Memory B cell (primary cell): ENCODE data around the gene FASN.
A peak's percentile ranks its signal among the peaks of the same experiment; 100 is the strongest.

ENCODE experiments used
- ATAC-seq: fragments of 150-1000 bp; cut with Tn5 transposase; 2 replicates; pipeline ENCODE4 v1.10.0; 2021; ENCODE audit warnings: low read depth, mild to moderate bottlenecking, moderate library complexity
- DNase-seq, 2 donors: peaks; one replicate each; pipeline ENCODE4 v3.0.0; 2022; ENCODE audit warnings: low spot score in 2 of 2
- H3K27ac Mint-ChIP-seq: one replicate; pipeline ENCODE4 v1.8.0; 2022; ENCODE audit warnings: mild to moderate bottlenecking, moderate library complexity, mixed read lengths
- H3K27me3 Mint-ChIP-seq: one replicate; pipeline ENCODE4 v1.8.0; 2022; ENCODE audit warnings: mixed read lengths
- H3K36me3 Mint-ChIP-seq: one replicate; pipeline ENCODE4 v1.8.0; 2022; ENCODE audit warnings: mild to moderate bottlenecking, mixed read lengths
- H3K4me1 Mint-ChIP-seq: one replicate; pipeline ENCODE4 v1.8.0; 2022; ENCODE audit warnings: mixed read lengths
- H3K4me3 Mint-ChIP-seq: one replicate; pipeline ENCODE4 v1.8.0; 2022; ENCODE audit warnings: mild to moderate bottlenecking, moderate library complexity, mixed read lengths
- H3K9me3 Mint-ChIP-seq: one replicate; pipeline ENCODE4 v1.8.0; 2022; ENCODE audit warnings: mixed read lengths

The FASN gene

DNA sequence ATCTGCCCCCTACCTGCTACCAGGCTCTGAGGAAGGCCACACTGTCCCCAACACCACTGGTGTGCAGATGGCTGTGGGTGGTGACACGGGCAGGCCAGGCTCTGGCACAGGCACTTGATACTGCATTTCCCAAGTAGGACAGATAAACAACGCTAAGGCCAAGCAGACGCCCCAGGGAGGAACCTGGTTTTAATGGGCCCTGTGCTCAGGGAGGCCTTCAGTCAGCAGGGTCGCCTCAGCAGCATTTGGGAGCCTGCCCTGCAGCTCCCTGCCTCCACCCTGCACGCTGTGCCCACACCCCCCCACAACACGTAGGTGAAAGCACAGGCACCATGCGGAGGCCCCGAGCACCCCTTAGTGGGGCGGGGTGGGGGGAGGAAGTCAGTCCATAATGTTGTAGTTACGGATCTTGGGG is 3.3 kb upstream of the FASN start:
- no peak for DNase-seq
- Mint-ChIP-seq H3K4me1 (peaks cover 10% of the 10 kb centered on the region), H3K27ac (no peak overlapping the region), H3K4me3 (no peak overlapping the region), H3K9me3 (no peaks in the 10 kb centered on the region), H3K36me3 (no peaks in the 10 kb centered on the region), H3K27me3 (no peaks in the 10 kb centered on the region)
- ATAC-seq, result no peak

DNA sequence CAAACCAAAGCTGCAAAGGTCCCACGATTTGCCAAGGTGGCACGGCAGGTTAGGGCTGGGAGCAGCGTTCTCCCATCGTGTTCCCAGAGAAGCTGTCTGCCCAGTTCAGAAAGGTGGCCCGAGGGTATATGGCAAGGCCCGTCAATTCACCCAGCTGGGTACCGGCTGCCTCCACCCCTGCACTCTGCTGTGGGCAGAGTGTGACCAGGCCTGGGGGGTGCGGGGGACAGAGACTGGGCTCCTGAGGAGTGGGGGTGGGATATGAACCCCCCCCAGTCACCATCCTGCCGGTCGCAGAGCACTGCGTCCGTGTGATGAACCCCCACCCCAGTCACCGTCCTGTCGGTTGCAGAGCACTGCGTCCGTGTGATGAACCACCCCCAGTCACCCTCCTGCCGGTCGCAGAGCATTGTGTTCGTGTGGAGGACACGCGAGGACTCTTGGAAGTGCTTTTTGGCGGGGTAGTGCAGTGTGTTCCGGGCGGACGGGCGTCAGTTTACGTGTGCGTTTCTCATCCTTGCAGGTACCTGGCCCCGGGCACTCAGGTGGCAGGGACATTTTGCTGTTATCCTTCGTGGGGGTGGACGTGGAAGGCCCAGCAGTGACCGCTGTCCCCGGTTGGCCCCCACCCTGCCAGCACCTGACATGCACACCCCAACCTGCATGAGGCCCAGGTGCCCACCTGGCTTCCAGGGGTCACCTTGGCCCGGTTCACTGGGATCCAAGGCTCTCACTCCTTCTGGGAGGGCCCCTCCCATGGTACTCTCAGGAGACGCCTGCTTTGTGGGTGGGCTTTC is 2.7 kb upstream of the FASN start:
- no peaks in the 10 kb centered on the region for H3K27me3 Mint-ChIP-seq
- no peak overlapping the region for H3K27ac Mint-ChIP-seq
- peaks cover 6% of the 10 kb centered on the region for H3K4me1 Mint-ChIP-seq
- H3K9me3 Mint-ChIP-seq, result no peaks in the 10 kb centered on the region
- no peaks in the 10 kb centered on the region for H3K36me3 Mint-ChIP-seq
- DNase-seq (no peak), ATAC-seq (no peak)
- no peak overlapping the region for H3K4me3 Mint-ChIP-seq

GRCh38 chr17:82098939-82099763 is 1.1 kb upstream of the FASN start:
- H3K4me1 Mint-ChIP-seq, result peaks cover 6% of the 10 kb centered on the region
- DNase-seq (peak in 1 of 2 donors; percentile 54), ATAC-seq (peak; percentile 2)
- H3K27ac Mint-ChIP-seq, result peak overlapping the region; percentile 95
- H3K27me3 Mint-ChIP-seq, result no peaks in the 10 kb centered on the region
- no peaks in the 10 kb centered on the region for H3K9me3 Mint-ChIP-seq
- no peaks in the 10 kb centered on the region for H3K36me3 Mint-ChIP-seq
- H3K4me3 Mint-ChIP-seq, result peak overlapping the region; percentile 87

- H3K4me3 Mint-ChIP-seq, result peak overlapping the region; percentile 80
- peaks cover 4% of the 10 kb centered on the region for H3K36me3 Mint-ChIP-seq
- H3K27ac Mint-ChIP-seq, result no peak overlapping the region
- no peaks in the 10 kb centered on the region for H3K27me3 Mint-ChIP-seq
- peaks cover 6% of the 10 kb centered on the region for H3K4me1 Mint-ChIP-seq
- no peak for DNase-seq
- ATAC-seq, result peak; percentile 0
- no peaks in the 10 kb centered on the region for H3K9me3 Mint-ChIP-seq
Observed at GRCh38 chr17:82097919-82098168, 192 bp downstream of the FASN start.

GRCh38 chr17:82097184-82097918 is 685 bp downstream of the FASN start:
- Mint-ChIP-seq H3K27me3 (no peaks in the 10 kb centered on the region), H3K36me3 (peaks cover 4% of the 10 kb centered on the region), H3K4me3 (peak overlapping the region; percentile 80), H3K4me1 (peaks cover 6% of the 10 kb centered on the region), H3K27ac (no peak overlapping the region), H3K9me3 (no peaks in the 10 kb centered on the region)
- no peak for ATAC-seq
- DNase-seq, result no peak

DNA sequence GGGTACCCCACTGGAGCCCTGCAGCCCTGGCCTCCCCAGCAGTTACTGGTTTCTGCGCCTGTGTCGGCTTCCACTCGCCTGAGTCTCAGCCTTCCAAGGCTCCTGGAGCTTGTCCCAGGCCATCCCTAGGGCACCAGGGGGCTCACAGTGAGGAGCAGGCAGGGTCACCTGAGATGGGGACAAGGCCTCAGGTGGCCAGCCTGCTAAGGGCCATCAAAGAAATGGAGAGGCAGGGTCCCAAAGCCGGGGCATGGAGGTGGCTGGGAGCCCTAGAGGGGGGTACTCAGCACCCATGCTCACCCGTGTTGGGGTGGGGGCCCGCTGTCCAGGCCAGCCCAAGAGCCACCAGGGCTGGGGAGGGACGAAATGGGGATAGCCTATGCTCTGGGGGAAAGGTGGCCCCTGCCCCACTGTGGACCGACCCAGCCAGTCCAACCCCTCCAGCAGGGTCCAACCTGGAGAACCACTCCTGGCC is 1.3 kb downstream of the FASN start:
- Mint-ChIP-seq H3K4me3 (peak overlapping the region; percentile 62), H3K27me3 (no peaks in the 10 kb centered on the region), H3K9me3 (no peaks in the 10 kb centered on the region), H3K36me3 (peaks cover 4% of the 10 kb centered on the region), H3K27ac (no peak overlapping the region), H3K4me1 (peaks cover 6% of the 10 kb centered on the region)
- no peak for ATAC-seq
- DNase-seq, result no peak

- peak overlapping the region; percentile 17 for H3K4me3 Mint-ChIP-seq
- no peak for DNase-seq
- H3K27ac Mint-ChIP-seq, result no peak overlapping the region
- H3K4me1 Mint-ChIP-seq, result peaks cover 6% of the 10 kb centered on the region
- no peaks in the 10 kb centered on the region for H3K27me3 Mint-ChIP-seq
- ATAC-seq, result no peak
- H3K36me3 Mint-ChIP-seq, result peaks cover 7% of the 10 kb centered on the region
- no peaks in the 10 kb centered on the region for H3K9me3 Mint-ChIP-seq
Observed at GRCh38 chr17:82095777-82096708, 2.0 kb downstream of the FASN start.

GRCh38 chr17:82094931-82095776 is 2.9 kb downstream of the FASN start:
- Mint-ChIP-seq H3K4me1 (peaks cover 6% of the 10 kb centered on the region), H3K9me3 (no peaks in the 10 kb centered on the region), H3K36me3 (peaks cover 7% of the 10 kb centered on the region), H3K27me3 (no peaks in the 10 kb centered on the region), H3K4me3 (no peak overlapping the region), H3K27ac (no peak overlapping the region)
- no peak for DNase-seq
- no peak for ATAC-seq

GRCh38 chr17:82092995-82093751 is 4.9 kb downstream of the FASN start:
- DNase-seq, result no peak
- H3K4me1 Mint-ChIP-seq, result peaks cover 4% of the 10 kb centered on the region
- H3K27ac Mint-ChIP-seq, result no peak overlapping the region
- no peaks in the 10 kb centered on the region for H3K9me3 Mint-ChIP-seq
- H3K4me3 Mint-ChIP-seq, result no peak overlapping the region
- no peaks in the 10 kb centered on the region for H3K27me3 Mint-ChIP-seq
- H3K36me3 Mint-ChIP-seq, result peaks cover 9% of the 10 kb centered on the region
- no peak for ATAC-seq

DNA sequence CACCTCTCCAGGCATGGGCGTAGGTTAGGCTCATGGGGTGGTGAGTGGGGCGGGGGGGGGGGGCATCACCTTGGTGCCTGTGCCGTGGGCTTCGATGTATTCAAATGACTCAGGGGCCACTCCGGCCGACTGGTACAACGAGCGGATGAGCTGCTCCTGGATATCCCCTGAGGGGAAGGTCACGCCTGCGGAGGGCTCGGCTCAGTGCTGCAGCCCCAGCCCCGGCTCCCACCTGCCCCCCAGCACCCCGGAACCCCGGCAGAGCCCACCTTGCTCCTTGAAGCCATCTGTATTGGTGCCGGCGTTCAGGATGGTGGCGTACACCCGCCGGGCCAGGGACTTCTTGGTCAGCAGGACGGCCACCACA is 5.4 kb downstream of the FASN start:
- Mint-ChIP-seq H3K4me1 (peaks cover 4% of the 10 kb centered on the region), H3K9me3 (no peaks in the 10 kb centered on the region), H3K27ac (no peak overlapping the region), H3K27me3 (no peaks in the 10 kb centered on the region), H3K4me3 (no peak overlapping the region), H3K36me3 (peaks cover 11% of the 10 kb centered on the region)
- DNase-seq, result no peak
- no peak for ATAC-seq

GRCh38 chr17:82092094-82092586 is 5.9 kb downstream of the FASN start:
- Mint-ChIP-seq H3K9me3 (no peaks in the 10 kb centered on the region), H3K4me3 (no peak overlapping the region), H3K36me3 (peaks cover 11% of the 10 kb centered on the region), H3K27ac (no peak overlapping the region), H3K4me1 (peaks cover 4% of the 10 kb centered on the region), H3K27me3 (no peaks in the 10 kb centered on the region)
- DNase-seq, result no peak
- no peak for ATAC-seq
